GM13977 (cell line): ENCODE data around the gene MLN.

Source experiments
- DNase-seq: peaks from one replicate; pipeline ENCODE4 v3.0.0; 2012; ENCODE audit warnings: low spot score
- in situ Hi-C: fragments of 300-500 bp; cut with MboI; formaldehyde crosslinking; loops from one replicate; pipeline ENCODE4 v1.12.0; 2022; ENCODE audit warnings: low sequenced_read_pairs, low pct_unique_long_range_greater_than_20kb, mixed read lengths, inconsistent platforms; ENCODE audit not compliant: unreplicated experiment
- TF ChIP-seq, protein P1 (sequence below): IDR thresholded peaks from 2 replicates; pipeline ENCODE4 v1.5.1; 2012; ENCODE audit warnings: mild to moderate bottlenecking, control low read depth; ENCODE audit not compliant: insufficient read depth; ENCODE audit errors: extremely low read depth, missing control alignments

Gene MLN

DNA sequence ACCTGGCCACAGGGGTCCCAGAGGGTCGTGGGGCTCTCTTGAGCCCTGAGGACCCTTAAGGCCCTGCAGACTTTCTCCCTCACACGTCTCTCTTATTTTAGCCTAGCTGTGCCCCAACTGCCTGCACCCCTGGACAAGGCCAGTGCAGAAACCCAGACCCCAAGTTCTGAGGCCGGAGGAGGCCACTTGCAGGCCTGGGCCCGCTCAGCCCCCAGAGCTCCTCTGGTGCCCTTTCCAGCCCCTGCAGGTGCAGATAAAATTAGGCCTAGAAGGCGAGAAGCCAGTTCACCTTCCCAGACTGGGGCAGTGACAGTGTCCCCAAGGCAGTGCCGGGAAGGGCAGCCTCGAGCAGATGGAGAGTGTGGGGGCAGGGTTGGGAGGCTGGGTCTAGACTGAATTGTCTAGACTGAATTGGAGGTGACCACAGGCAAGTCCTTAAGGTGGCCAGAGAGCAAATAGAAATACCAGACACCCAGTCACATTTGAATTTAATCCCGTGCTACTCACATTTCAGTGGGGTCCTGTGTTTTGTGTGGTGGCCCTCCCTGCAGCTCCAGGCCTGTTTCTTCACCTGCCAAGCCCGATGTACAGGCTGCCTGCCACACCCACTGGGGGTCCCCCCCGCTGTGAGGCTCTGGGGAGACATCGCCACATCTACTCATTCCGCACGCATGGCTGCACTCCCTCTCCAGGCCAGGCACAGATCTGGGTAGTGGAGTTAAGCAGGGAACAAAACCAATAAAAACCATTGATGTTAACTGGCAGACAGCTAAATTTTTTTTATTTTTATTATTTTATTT, 48.5 kb downstream of the MLN start:
- TF ChIP-seq, protein P1, sequence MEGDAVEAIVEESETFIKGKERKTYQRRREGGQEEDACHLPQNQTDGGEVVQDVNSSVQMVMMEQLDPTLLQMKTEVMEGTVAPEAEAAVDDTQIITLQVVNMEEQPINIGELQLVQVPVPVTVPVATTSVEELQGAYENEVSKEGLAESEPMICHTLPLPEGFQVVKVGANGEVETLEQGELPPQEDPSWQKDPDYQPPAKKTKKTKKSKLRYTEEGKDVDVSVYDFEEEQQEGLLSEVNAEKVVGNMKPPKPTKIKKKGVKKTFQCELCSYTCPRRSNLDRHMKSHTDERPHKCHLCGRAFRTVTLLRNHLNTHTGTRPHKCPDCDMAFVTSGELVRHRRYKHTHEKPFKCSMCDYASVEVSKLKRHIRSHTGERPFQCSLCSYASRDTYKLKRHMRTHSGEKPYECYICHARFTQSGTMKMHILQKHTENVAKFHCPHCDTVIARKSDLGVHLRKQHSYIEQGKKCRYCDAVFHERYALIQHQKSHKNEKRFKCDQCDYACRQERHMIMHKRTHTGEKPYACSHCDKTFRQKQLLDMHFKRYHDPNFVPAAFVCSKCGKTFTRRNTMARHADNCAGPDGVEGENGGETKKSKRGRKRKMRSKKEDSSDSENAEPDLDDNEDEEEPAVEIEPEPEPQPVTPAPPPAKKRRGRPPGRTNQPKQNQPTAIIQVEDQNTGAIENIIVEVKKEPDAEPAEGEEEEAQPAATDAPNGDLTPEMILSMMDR = no peak
- in situ Hi-C loops = no loop called here
- no peak for DNase-seq

DNA sequence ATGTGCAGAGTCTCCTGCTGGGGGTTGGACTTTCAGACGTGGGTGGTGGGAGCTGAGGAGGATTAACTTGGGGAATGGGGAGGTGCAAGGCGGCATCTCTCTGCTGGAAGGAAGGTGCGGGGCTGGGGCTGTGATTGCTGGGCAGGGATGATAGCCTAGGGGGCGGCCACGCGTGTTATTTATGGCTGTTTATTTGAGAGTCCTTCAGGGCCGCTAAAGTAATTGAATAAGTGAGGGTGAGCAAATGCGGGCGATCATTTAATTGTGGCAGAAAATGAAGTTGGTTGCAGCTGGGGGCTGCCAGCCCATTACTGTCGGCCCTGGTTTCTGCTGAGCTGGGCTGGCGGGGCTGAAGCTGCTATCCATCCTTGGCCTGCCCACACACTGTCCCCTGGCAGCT, 49.6 kb downstream of the MLN start:
- TF ChIP-seq, protein P1 = no peak
- in situ Hi-C loops = no loop called here
- DNase-seq = no peak

DNA sequence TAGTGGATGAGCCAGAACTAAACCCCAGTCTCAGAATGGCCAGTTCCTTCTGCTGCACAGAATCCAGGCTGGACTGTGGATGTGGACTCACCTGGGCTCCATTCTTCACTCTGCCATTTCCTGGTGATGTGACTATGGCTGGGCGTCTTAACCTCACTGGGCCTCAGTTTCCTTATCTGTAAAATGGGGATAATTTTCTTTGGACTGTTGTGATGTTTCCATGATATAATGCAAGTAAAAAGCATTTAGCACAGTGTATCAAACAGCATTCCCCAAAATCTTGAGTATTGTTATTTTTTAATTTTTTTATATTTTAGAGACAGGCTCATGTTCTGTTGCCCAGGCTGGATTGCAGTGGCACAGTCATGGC, 51.2 kb downstream of the MLN start:
- no peak for DNase-seq
- TF ChIP-seq, protein P1 = no peak
- in situ Hi-C loops = no loop called here

GRCh38 chr6:33751771-33752645, 51.8 kb downstream of the MLN start:
- DNase-seq = no peak

GRCh38 chr6:33750244-33750991, 53.4 kb downstream of the MLN start:
- no peak for DNase-seq
- in situ Hi-C loops = no loop called here
- TF ChIP-seq, protein P1 = no peak

More at GRCh38 chr6:33751771-33752645, 51.8 kb downstream of the MLN start:
- TF ChIP-seq, protein P1 = no peak
- in situ Hi-C loops = no loop called here

DNA sequence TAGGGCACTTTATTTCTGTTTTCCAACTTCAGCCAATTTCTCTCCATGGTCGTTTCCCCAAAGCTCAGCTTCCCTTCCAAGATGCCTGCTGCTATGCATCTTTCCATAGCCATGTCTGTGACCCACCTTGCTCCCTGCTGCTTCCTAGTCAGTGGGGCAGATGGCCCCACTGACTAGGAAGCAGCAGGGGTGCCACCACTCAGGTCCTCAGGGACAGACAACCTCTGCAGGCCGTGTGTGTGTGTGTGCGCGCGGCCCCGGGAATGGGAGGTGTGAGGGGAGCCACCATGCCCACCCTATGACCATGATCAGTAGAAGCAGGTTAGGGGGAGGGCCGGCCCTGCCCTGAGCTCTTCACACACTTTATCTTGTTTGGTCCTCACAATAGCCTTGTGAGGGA, 54.4 kb downstream of the MLN start:
- in situ Hi-C loops = no loop called here
- no peak for DNase-seq
- TF ChIP-seq, protein P1 = no peak
